Endothelial cell of umbilical vein (primary cell): ENCODE results near the gene SNCG.

ENCODE experiments used
- CTCF ChIP-seq, 2 donors: IDR thresholded peaks; 1 replicate in 1 of 2; 2 replicates in 1 of 2; pipeline ENCODE4 v1.5.1; 2011; ENCODE audit warnings: low read length in 2 of 2, mild to moderate bottlenecking in 2 of 2, moderate library complexity in 2 of 2, control low read depth in 1 of 2, inconsistent platforms in 1 of 2, low read depth in 1 of 2; ENCODE audit not compliant: insufficient read depth in 1 of 2; ENCODE audit errors: extremely low read depth in 1 of 2
- POLR2A ChIP-seq: IDR thresholded peaks from 2 replicates; pipeline ENCODE4 v1.6.1; 2012; ENCODE audit warnings: low read depth, mild to moderate bottlenecking, control low read depth, low read length

- no peak for TF ChIP-seq CTCF (IDR thresholded peaks at IDR 0.05; ENCODE audit: extremely low read depth in 1 of 2, insufficient read depth in 1 of 2, low read depth in 1 of 2, low read length in 2 of 2)
- TF ChIP-seq POLR2A: no peak
These were observed 17.0 kb upstream of the SNCG start for GRCh38 chr10:86941426-86941825.
